Epithelial cell of esophagus (primary cell): ENCODE results near the gene RPL9.
"Not testable (repeated sequence)": the region's sequence is repeated elsewhere in the genome, so short reads cannot be mapped to it uniquely, and the experiment has no call there.

Experiments
- DNase-seq: peaks from one replicate; pipeline ENCODE4 v3.0.0; 2010; ENCODE audit warnings: low read depth
- H3K4me3 ChIP-seq: 2 replicates; pipeline ENCODE4 v1.5.1; 2011; ENCODE audit warnings: mild to moderate bottlenecking, low read length, control low read depth
- TF ChIP-seq, protein P1 (sequence below): IDR thresholded peaks from 2 replicates; pipeline ENCODE4 v1.5.1; 2011; ENCODE audit warnings: low read depth, mild to moderate bottlenecking, low read length, control low read depth, inconsistent platforms; ENCODE audit not compliant: insufficient read depth; ENCODE audit errors: missing control alignments

The RPL9 gene

DNA sequence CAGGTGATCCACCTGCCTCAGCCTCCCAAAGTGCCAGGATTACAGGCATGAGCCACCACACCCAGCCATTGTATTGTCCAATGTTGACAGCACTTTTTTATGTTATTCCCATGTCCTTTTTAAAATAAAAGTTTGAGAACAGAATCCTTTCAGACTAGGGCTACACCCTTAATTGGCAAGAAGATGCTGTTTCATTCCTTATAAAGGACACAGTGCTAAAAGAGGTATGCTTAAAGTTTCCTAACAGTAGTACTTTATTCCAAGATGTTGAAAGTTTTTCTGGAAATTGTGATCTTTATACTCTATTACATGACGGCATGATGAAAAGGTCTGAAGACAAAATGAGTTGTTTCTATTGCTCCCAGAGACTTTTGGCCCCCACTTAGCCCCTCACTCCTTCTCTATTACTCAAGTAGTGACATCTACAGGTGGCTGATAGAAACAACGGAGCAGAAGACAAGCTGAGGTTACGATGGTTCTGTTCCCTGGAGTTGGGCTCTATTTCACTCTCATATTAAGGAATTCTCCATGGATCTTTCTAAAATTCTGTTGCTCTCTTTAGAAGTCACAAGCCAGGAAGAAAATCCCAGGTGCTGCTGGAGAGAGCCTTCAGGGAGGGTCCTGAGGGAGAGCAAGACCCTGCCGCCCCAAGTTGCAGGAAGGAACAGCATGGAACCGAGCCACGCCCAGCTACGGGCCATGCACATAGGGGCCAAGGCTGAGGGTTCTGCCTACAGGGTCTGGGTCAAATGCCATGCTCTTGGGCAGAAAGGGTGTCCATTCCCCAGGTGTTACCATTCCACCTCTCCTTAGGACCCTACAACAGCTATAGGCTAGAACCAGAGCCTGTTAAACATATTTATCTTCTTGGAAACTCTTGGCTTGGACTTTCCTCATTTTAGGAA lies 22.8 kb downstream of the RPL9 start:
- TF ChIP-seq, protein P1, sequence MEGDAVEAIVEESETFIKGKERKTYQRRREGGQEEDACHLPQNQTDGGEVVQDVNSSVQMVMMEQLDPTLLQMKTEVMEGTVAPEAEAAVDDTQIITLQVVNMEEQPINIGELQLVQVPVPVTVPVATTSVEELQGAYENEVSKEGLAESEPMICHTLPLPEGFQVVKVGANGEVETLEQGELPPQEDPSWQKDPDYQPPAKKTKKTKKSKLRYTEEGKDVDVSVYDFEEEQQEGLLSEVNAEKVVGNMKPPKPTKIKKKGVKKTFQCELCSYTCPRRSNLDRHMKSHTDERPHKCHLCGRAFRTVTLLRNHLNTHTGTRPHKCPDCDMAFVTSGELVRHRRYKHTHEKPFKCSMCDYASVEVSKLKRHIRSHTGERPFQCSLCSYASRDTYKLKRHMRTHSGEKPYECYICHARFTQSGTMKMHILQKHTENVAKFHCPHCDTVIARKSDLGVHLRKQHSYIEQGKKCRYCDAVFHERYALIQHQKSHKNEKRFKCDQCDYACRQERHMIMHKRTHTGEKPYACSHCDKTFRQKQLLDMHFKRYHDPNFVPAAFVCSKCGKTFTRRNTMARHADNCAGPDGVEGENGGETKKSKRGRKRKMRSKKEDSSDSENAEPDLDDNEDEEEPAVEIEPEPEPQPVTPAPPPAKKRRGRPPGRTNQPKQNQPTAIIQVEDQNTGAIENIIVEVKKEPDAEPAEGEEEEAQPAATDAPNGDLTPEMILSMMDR = no peak
- no peak for DNase-seq
- H3K4me3 ChIP-seq = no peak overlapping the region

DNA sequence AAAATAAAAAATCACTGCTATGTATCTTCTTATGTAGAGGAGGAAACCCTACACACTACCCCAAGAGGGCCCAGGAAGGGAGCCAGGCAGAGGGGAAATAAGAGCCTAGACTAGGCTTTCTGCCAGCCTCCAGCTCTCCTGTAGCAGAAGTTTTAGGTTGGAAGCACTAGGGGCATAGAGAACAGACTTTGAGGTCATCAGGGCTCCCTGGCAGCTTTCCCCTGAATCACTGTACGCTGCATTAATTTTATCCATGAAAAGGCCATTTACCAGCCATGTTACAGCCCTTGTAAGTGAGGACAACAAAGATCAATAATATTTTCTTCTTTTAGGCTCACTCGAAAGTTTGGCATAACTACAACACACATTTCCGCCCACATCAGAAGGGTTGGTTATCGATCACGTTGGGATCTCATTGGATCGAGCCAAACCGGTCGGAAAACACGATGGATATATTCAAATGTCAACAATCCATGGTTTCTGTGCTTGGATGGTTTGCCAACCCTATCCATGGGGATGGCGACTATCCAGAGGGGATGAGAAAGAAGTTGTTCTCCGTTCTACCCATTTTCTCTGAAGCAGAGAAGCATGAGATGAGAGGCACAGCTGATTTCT lies 24.7 kb downstream of the RPL9 start:
- no peak for DNase-seq
- H3K4me3 ChIP-seq = no peak overlapping the region
- TF ChIP-seq, protein P1 = no peak

DNA sequence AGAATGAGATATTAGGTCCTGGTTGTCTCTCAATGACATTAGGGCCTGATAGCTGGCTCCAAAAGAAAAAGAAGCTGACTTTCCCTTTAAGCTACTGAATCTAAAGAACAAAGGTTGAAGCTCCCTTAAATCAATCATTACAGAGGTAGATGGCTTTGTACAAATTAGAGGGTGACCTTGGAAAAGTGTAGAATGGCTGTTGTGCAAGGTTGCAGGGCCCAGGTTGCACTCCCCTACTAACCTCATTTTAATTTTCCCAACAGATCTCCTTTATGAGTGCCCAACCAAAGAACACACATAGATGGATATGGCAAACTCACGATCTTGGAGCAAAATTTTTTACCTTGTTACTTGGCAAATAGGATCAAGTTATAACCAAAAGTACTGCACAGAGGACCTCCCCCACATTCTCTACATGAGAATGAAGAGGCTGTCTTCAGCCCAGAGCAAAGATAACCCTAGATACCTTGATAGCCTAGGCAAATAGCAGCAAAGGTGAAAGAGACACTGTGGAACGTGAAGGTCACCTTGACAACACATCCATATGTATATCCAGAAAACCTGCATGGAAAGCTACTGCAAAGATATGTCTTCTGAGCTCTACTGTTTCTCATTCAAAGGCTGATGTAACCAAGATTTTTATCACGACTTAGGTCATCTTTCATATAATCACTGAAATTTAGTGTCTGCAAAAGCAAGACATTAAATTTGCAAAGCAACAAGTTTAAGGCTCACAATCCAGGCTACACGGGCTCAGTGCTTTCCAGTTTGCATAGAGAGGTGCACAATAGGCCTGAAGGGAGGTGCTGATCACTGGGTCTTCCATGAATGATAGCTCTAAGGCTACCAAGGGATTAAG lies 29.0 kb downstream of the RPL9 start:
- DNase-seq = no peak
- no peak overlapping the region for H3K4me3 ChIP-seq
- TF ChIP-seq, protein P1 = no peak

DNA sequence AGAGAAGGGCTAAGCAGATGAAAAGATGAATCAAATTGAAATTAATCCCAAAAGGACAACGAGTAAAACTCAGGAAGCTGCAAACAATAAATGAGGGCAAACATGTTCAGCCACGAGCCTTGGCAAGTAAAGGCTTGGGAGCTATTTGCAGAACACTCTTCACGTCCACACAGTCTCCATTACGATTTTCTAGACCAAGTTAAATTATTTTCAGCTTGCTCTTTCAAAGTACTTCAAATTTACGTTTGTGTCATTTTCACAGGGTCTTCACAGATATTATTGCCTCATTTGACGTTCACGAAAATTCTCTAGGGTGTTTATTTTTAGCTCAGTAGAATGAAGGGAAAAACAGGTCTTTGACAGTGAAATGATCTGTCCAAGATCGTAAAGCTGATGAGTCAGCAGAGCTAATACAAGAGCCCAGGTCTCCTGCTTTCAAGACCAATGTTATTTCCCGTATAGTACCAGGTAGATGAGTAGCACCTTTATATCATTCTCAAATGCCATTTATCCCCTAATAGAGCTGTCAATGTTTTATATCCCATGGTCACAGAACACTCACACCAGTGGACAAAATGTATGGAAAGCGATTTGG lies 31.1 kb downstream of the RPL9 start:
- peak; percentile 66 for DNase-seq
- H3K4me3 ChIP-seq = peak overlapping the region; percentile 31
- TF ChIP-seq, protein P1 = no peak

DNA sequence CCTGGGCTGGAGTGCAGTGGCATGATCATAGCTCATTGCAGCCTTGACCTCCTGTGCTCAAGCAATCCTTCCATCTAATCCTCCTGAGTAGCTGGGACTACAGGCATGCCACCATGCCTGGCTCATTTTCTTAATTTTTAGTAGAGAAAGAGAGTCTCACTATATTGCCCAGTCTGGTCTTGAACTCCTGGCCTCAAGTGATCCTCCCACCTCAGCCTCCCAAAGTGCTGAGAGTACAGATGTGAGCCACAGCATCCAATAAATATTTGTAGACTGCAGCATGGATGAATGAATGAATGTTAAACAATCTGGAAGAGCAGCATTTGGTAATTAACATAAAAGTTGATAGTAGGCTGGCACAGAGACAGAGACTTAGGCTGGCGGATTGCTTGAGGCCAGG lies 32.0 kb downstream of the RPL9 start:
- no peak for DNase-seq
- TF ChIP-seq, protein P1 = no peak
- no peak overlapping the region for H3K4me3 ChIP-seq

DNA sequence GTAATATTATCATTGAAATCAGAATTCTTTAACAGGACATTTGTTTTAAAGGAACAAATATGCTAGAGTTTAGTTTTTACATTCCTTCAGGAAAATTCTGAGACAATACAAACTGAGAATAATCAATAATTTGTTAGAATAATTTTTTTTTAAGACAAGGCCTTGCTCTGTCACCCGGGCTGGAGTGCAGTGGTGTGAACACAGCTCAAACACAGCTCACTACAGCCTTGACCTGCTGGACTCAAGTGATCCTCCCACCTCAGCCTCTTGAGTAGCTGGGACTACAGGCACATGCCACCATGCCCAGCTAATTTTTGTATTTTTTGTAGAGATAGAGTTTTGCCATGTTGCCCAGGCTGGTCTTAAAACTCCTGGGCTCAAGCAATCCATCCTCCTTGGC lies 33.4 kb downstream of the RPL9 start:
- not testable (repeated sequence) for H3K4me3 ChIP-seq, DNase-seq

DNA sequence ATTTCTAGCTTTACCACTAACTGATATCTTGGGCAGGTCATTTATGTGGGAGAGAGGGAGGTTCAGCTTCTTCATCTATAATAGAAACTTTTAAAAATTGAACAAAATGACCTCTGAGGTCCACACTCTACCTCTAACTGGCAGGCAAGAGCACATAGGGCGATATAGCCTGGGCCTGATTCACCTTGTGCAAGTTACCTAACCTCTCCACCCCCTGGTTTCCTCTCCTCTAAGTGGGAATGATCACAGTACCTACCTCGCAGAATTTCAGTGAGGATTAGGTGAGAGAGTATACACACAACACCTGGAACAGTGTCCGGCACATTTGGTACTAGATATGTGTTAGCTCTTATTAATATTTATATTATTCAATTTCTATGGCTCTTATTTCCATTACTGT lies 36.5 kb downstream of the RPL9 start:
- TF ChIP-seq, protein P1 = no peak
- DNase-seq = no peak
- no peak overlapping the region for H3K4me3 ChIP-seq
